Measurements from ENCODE around the gene PSMB10. TPM values are rescaled to one million over a fixed set of nuclear protein-coding genes. Genes with fewer than 3 reads are reported as not detected.
A peak's percentile ranks its signal among the peaks of the same experiment; 100 is the strongest.

PSMB10 gene
- total RNA-seq, 1 experiment from 2014 or later = 39.5 TPM

DNA sequence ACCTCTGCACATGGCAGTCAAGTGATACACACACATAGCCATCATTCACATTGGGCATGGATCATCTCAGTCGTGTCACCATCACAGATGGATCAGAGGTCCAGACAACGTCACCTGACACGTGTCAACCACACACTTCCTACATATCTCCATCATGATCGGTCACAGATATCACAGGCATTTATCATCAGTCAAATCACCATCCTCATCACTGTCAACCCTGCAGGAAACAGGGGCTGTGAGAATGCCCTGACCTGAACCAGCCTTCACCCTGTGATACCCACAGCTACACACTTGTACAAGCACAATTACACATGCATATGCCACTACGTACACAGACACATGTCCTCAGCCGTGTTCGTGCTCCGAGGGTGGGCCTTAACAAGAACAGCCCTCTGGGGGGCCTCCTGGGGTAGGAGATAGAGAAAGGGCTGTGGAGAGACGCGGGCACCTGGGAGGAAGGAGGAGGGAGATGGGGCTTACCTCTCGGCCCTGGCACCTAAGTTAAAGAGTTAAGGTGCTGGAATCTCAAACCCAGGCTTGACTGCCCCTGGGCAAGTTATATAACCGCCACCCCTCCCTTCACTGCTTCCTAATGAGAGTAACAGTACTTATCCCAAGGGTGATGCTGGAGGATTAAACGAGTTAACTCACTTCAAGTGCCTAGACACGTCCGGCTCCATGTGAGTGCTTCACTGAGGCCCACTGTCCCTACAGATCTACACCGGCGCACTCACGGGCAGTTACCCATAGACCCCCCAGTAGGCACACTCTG, 30.7 kb upstream of the PSMB10 start:
- intact Hi-C loops (cut with micrococcal nuclease; ENCODE audit: unreplicated experiment) = no loop called here
- no peak for DNase-seq
- Histone ChIP-seq H3K27me3 (ENCODE audit: insufficient read depth, low read depth) (no peaks in the 10 kb centered on the region), H3K4me1 (replicated peaks; ENCODE audit: insufficient read depth) (peaks cover 9% of the 10 kb centered on the region; the same call in 1 of the 2 replicates), H2AFZ (peak overlapping the region; percentile 89), H3K79me2 (ENCODE audit: low read depth) (0 out of 2 replicates have a peak, but pooled peaks cover 10% of the 10 kb centered on the region), H3K4me3 (peak overlapping the region; percentile 90), H3K4me2 (peak overlapping the region; percentile 100), H4K20me1 (ENCODE audit: insufficient read depth) (no peaks in the 10 kb centered on the region), H3K9me3 (ENCODE audit: insufficient read depth, low read depth) (no peaks in the 10 kb centered on the region), H3K9me2 (ENCODE audit: insufficient read depth) (no peaks in the 10 kb centered on the region), H3K27ac (no peak overlapping the region), H3F3A (ENCODE audit: insufficient read depth, low read depth) (no peaks in the 10 kb centered on the region), H3K36me3 (ENCODE audit: low read depth) (no peaks in the 10 kb centered on the region)
- TSS peak; percentile 54 for BruUV-seq (replicated peaks)
- TF ChIP-seq EZH2 (IDR thresholded peaks at IDR 0.05; ENCODE audit: low read depth) (no peak), CTCF (conservative IDR thresholded peaks at IDR 0.05) (no peak)
- ChIA-PET POLR2A (ENCODE audit: unreplicated experiment) (interaction anchor here (0.5 to 0.7 kb wide), 4 partner anchors 12 to 401 kb away, joined by 3 to 5 read pairs (median 3); no protein-coding TSS in a partner anchor), CTCF (no interaction called here)

- no TSS peak for BruUV-seq (replicated peaks)
- Histone ChIP-seq H3K27me3 (ENCODE audit: insufficient read depth, low read depth) (no peaks in the 10 kb centered on the region), H3K9me3 (ENCODE audit: insufficient read depth, low read depth) (no peaks in the 10 kb centered on the region), H3K9me2 (ENCODE audit: insufficient read depth) (no peaks in the 10 kb centered on the region), H3K4me1 (replicated peaks; ENCODE audit: insufficient read depth) (peaks cover 9% of the 10 kb centered on the region; the same call in 1 of the 2 replicates), H3K27ac (no peak overlapping the region), H3K4me3 (peak overlapping the region; percentile 90; the same call in 1 of the 2 replicates), H3K4me2 (peak overlapping the region; percentile 100), H3F3A (ENCODE audit: insufficient read depth, low read depth) (no peaks in the 10 kb centered on the region), H3K79me2 (ENCODE audit: low read depth) (0 out of 2 replicates have a peak, but pooled peaks cover 10% of the 10 kb centered on the region), H2AFZ (no peak overlapping the region), H3K36me3 (ENCODE audit: low read depth) (no peaks in the 10 kb centered on the region), H4K20me1 (ENCODE audit: insufficient read depth) (no peaks in the 10 kb centered on the region)
- POLR2A ChIA-PET (ENCODE audit: unreplicated experiment) = interaction anchor here (0.5 to 0.7 kb wide), 5 partner anchors 11 to 719 kb away, joined by 3 to 6 read pairs (median 4); no protein-coding TSS in a partner anchor
- intact Hi-C loops (cut with micrococcal nuclease; ENCODE audit: unreplicated experiment) = no loop called here
- TF ChIP-seq CTCF (conservative IDR thresholded peaks at IDR 0.05) (no peak), EZH2 (IDR thresholded peaks at IDR 0.05; ENCODE audit: low read depth) (no peak)
- CTCF ChIA-PET = interaction anchor here (0.5 to 1.0 kb wide), 2 partner anchors 31 to 402 kb away, joined by 3 read pairs; no protein-coding TSS in a partner anchor
- peak in 1 of 2 experiments; percentile 41 for DNase-seq
Observed at GRCh38 chr16:67966549-67967182, 30.0 kb upstream of the PSMB10 start.

All from PC-9 (cell line).